GM18502 (cell line): ENCODE results near the gene PRSS33.

ENCODE experiments used
- ATAC-seq: cut with Tn5 transposase; IDR thresholded peaks from one replicate; pipeline ENCODE4 v1.9.1; 2021; ENCODE audit warnings: mild to moderate bottlenecking; ENCODE audit not compliant: unreplicated experiment, poor library complexity

Gene PRSS33

DNA sequence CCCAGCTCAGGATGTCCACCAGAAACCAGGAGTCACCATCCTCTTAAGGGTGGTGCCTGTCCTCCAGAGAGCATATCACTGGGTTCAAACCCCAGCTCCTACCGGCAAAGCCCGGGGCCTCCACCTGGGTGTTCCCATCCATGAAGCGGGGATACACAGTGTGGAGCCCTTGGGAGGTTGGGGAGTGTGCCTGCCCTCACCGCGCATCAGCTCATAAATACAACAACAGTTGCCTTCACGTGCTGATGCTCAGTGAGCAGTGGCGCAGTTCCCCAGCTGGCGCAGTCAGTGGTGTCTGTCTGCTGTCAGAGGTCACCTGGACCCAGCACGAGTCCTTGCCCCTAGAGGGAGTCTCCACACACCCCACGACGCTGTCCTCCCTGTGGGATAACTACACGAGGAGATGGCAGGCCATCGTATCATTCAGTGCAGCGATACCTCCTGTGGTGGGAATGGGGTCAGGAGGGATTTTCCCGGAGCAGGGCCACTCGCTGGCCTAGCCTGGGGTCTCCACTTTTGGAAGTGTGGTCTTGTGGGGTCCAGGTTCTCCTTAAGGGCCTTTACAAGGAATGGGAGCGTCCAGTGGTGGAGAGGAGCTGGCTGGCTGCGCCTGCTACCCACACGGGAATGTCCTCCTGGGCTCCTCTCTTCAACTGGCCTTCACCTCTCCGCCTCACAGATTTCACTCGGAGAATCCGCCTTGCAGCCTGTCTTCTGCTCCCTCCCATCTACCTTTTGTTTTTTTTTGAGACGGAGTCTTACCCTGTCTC lies 8.0 kb downstream of the PRSS33 start:
- no peak for ATAC-seq

GRCh38 chr16:2778630-2778958 lies 8.8 kb downstream of the PRSS33 start:
- ATAC-seq = no peak

DNA sequence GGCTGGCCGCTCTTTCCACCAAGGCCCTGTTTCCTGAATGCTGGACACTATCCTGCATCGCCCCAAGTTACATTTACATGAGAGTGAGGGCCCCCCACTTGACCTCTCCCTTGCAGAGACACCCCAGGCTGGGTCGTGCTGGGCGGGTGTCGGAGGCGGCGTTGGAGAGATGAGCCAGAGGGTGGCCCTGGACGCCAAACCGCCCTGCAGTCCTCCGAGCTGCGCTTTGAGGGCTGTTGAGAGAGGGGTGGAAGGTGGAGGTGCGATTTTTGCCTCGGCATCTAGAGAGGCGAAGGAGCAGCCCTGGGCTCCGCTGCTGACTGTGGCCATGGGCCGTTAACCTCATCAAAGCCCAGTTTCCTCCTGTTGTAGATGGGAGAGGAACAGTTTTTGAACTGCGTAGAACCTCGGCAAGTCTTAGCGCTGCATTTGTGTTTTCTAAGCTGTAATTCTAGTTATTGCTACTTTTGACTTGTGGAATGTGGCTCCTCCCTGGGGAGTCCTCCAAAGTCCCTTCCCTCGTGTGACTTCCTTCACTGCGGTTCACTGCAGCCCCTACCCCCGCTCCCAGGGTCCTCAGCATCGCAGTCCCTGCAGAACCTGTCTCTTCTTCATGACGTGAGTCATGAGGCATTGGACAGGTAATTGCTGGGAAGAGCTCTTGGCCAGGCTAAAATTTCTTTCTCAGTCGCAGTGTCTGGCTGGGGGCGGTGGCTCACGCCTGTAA lies 9.3 kb downstream of the PRSS33 start:
- ATAC-seq = no peak

DNA sequence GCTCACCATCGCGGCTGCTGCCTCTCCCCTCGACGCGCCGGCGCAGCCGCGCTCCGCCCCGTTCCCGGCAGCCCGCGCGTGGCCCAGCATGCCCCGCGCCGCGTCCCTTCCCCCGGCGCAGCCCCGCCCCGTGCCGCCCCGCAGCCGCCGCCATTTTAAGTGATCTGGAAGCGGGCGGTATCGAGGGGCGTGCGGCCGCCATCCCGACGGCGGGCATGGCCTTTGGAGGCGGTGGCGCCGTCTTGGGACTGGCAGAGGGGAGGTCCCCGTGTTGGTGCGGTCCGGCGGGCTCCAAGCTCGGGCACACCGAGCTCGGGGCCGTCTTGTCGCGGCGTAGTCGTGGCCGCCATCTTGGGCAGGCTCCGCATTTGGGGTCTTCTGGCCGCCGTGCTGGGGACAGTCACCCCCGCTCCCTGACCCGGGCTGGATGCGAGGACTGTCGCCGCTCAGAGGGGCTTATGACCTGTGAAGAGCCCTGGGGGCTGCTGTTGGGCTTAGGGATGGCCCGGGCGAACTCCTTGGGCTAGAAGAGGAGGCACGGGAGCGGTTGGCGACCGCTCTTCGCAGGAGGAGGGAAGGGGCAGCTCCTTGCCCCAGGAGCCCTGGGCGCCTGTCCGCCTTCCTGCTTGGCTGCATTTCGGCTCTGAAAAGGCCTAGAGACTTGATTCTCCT lies 10.0 kb downstream of the PRSS33 start, which contains the start of gene ELOB:
Gene ELOB (minus strand): TSS at position 50 of the 672 bp plus-strand sequence. CDS start 41 bp downstream, at position 9.
- peak; percentile 88 for ATAC-seq

DNA sequence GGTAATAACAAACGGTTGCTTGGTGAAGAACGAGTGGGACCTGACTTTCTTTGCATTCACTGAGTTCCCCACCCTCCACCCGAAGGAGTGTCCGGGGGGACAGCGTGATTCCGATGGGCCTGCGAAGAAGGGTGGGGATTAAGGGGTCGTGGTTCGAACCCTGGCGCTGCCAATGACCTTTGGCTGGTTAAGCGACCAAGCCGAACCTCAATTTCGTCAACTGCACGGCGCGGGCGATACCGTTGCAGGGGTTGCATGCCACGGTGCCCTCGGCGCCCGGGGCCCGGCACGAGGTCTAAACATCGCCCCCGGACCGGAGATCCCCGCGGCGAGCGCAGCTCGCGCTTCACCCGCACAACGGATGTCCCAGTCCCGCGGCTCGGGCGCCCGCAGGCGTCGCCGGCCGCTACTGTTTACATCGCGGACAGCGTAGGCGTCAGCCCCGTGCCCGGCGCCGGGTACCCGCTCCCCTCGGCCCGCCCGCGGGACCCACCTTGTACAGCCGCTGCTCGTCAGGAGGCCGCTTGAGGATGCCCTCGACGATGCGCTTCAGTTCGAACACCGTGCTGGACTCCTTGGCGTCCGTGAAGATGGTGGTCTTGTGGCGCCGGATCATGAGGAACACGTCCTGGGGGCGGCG lies 10.7 kb downstream of the PRSS33 start:
- ATAC-seq = peak; percentile 27

DNA sequence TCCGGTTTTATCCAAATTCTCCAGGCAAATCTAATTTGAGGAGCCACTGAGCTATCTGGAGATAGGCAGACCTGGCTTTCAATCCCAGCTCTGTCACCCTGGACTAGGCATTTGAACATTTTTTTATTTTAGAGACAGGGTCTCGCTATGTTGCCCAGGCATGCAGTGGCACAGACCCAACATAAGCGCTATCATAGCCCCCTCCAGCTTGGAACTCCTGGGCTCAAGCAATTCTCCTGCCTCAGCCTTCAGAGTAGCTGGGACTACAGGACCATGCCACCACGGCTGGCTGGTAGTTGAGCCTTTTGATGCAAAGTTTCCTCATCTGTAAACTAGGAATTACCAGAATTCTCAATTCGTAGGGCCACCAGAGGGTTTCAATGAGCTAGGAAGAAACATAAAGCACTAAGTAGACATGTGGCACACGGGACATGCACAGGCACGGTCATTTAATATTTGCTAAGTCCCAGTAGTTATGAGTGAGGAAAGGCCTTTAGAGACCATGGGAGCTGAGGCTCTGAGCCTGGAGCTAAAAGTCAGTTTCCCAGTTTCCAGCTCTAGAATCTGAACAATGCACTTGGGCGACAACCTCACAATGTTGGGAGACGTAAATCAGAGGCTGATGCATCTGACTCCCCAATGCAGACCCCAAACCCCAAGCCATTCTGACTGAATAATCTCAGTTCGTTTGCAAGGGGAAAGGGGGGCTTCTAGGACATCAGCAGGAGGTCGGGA lies 11.4 kb downstream of the PRSS33 start:
- no peak for ATAC-seq

- ATAC-seq = no peak
These were observed 12.1 kb downstream of the PRSS33 start for GRCh38 chr16:2775131-2775716.

DNA sequence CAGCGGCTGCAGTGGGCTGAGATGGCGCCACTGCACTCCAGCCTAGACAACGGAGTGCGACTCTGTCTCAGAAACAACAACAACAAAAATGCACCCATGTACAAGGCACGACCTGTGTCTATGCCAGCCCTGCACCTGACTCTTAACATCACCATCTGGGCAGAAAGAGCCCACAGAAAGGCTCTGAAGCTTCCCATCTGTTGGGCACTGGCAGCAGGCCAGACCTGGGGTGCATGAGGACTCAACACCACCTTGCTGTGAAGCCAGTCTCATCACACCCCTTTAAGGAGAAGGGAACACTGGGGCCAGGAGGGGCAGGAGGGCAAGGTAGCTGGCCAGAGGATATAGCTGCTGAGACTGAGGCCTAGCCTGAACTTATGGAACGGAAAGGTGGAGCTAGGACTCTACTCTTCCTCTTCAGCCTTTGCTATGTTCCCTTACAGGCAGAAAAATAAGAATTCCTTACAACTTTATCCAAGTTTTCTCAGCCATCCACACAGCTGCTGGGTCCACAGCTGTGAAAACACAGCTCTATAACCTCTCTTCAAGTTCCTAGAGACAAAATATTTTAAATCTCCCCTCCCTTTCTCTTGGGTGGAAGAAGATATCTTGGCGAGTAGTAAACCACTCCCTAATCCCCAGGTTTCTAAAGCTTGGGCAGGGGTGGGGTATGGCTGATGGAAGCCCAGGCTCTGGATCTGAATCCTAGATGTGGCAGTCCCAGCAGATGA lies 13.0 kb downstream of the PRSS33 start:
- ATAC-seq = no peak

DNA sequence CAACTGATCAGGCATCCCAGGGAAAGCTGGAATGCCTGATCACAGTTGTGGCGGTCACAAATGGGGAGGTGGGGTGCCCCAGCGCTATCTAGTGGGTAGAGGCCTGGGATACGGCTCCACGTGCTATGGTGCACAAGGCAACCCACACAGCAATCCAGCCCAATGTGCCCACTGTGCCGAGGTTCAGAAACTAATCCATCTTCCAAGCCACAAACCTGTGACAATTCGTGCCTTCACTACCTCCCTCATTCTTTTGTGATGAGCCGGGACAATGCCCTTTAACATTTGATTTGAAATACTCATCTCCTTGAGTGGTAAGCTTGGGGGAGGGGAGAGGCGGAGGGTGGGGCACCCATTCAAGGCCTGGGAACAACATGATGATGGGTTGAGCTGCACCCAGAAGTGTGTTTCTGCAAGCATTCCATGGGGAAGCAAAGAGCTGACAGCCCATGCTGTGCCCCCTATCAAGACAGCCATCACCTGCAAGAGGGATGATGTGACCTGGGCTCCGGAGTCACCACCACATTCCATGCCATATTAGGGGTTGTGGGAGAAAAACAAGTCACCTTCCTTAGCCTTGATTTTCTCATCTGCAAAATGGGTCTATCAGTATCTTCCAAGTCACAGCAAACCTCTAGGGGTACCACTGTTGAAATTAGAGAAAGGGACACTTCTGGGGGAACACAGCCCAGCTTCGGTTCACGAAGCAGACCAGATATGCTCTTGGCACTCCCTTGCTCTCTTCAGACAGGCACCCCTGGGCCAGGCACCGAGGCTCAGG lies 14.0 kb downstream of the PRSS33 start:
- no peak for ATAC-seq

DNA sequence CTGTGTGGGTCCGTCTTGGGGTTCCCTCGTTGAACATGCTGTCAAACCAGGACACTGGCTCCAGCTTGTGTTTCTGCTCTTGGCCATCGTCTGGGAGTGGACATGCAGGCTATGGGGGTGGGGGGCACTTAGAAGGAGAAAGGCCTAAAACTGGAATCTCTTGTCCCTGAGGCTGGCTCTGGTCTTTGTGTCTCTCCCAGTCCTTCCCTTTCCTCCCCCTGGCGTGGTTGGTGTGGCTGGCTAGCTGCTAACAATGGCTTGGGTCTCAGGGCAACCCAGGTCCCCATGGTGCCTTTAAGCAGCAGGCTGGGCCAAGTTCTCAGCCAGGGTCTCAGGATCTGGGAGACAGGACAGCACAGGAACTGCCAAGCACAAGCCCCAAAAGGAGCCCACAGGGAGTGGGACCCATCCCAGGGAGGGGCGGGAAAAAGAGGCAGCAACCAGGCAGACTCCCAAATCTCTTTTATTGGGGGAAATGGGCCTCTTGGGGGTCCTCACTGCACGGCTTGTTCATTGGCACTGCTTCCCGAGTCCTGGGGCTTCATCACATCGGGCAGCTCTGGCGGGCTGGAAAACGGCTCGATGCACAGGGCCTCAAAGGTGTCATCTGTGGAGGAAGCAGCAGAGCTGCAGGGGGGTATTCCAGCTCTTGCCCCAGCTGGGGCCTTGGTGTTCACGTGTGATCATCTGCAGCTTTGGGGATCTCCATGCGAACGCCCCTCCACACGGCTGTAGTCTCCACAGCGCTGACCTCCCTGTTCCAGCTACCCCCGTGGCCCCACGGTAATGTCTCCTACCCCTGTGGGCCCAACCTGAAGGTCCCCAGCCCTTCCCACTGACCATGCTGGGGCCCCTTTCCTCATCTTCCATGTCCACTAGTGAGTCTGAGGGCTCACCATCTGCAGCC lies 15.6 kb downstream of the PRSS33 start:
- ATAC-seq = no peak

DNA sequence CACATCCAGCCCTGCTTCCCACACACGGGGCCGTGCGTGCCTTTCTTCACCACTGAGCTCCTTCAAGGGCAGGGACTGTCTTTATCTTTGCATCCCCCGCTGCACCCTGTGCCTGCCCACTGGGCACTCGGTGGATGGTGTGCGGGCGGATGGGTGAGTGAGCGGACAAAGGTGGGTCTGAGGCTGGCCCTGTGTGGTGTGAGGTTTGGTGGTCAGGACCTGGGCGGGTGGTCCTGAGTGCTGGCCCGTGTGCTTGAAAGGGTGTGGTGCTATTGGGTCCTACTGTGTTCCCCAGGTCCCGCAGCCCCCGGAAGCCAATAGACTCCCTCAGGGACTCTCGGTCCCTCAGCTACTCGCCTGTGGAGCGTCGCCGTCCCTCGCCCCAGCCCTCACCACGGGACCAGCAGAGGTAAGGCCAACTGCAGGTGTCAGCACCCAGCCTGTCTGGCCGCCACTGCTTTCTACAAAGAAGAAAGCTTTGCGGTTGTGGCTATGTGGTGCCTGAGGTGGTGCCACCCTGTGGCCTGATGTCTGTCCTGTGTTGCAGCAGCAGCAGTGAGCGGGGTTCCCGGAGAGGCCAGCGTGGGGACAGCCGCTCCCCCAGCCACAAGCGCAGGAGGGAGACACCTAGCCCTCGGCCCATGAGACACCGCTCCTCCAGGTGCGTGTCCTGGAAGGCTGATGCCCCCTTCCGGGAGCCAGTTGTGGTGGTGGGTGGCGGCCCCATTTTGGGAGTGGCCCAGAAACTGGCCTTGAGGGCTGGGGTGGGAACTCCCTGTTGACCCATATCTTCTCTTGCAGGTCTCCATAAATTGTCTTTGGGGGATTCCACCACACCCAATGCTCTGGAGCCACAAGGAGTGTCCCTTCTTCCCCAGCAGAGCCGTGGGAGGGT lies 17.1 kb downstream of the PRSS33 start:
- ATAC-seq = no peak

DNA sequence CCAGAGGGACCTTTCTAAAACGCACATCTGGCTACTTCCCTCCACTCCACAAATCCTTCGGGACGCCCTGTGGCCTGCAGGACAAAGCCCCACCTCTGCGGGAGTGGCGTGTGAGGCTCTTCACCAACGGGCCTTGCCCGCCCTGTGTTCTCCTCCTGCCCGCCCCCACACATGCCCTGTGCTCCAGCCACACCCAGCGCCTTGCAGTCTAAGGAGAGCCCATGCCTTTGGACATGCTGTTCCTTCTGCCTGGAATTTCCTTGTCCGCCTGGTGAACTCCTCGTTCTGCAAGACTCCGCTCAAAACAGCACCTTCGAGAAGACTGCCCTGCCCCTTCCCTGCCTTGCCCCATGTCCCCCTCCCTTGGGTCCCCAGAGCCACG lies 17.7 kb downstream of the PRSS33 start:
- no peak for ATAC-seq

DNA sequence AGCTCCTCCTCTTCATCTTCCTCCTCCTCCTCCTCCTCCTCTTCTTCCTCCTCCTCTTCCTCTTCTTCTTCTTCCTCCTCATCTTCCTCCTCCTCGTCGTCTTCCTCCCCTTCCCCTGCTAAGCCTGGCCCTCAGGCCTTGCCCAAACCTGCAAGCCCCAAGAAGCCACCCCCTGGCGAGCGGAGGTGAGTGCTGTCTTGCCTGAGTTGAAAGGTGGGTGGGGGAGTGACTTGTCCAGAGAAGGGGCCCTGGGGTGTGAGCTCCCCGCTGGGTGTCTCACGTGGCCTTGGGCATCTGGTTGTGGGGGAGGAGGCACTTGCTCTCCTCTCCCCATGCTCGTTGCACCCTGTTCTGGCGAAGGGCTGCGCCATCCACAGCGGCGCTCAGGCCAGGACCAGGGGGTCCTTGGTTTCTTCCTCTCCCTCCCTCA lies 18.2 kb downstream of the PRSS33 start:
- no peak for ATAC-seq

GRCh38 chr16:2768403-2769089 lies 18.8 kb downstream of the PRSS33 start:
- no peak for ATAC-seq

DNA sequence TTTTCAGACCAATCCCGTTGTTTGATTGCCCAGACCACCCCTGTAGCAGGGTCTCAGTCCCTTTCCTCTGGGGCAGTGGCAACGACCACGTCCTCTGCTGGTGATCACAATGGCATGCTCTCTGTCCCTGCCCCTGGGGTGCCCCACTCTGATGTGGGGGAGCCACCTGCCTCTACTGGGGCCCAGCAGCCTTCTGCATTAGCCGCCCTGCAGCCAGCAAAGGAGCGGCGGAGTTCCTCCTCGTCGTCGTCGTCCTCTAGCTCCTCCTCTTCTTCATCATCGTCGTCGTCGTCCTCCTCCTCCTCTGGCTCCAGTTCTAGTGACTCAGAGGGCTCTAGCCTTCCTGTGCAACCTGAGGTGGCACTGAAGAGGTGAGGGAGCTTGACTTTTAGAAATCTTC lies 19.5 kb downstream of the PRSS33 start:
- no peak for ATAC-seq
